HG02798 (cell line): ENCODE measurements around the gene HS6ST3.

Experiments used
- ATAC-seq: cut with Tn5 transposase; IDR thresholded peaks from one replicate; pipeline ENCODE4 v1.9.1; 2021; ENCODE audit warnings: mild to moderate bottlenecking; ENCODE audit not compliant: unreplicated experiment, poor library complexity

HS6ST3 gene

DNA sequence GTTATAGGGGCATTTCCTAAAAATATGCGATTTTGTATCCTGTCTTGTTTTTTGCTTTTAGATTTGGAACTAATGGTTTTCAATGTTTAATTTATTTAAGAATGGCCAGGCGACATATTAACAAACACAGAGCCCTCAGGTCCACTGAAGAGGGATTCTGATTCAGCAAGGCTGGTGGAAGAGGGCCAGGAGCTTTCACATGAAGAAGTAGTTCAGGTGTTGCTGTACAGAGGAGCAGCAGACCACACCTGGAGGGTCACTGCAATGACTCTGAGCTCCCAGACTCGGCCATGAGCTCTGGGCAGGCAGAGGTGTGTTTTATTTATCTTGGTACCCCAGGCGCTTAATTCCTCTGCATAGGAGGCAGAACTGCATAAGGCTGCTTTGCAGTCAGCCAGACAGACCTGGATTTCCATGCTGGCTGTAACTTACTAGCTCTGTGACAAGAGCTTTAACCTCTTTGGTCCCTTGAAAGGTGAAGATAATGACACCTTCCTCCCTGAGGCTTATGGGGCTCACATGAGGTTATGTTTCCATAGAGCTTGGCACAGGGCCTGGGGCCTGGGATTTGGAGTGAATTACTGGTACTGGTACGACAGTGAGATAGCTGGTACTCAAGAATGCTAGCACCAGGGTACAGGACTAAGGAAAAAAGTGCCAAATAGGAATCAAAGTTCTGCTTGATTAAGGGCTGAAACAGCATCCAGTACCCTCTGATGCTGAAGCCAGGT is 719.6 kb downstream of the HS6ST3 start:
- no peak for ATAC-seq

DNA sequence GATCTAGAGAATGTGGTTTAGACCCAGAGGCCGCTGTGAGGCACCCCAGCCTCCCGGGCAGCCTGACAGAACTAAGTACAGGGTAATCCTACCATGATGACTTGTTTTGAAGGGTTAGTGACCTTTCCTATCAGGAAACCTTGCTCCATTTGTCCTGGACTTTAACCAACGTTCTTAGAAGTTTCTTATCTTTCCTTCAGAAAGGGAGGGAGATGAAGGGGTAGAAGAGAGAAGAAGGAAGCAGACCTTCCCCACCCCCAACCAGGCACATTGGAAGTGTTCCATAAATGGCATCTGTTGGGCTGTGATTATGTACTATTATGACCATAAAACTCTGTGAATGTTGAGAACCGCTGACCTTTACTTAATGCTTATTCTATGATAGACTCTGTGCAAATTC is 720.2 kb downstream of the HS6ST3 start:
- no peak for ATAC-seq

DNA sequence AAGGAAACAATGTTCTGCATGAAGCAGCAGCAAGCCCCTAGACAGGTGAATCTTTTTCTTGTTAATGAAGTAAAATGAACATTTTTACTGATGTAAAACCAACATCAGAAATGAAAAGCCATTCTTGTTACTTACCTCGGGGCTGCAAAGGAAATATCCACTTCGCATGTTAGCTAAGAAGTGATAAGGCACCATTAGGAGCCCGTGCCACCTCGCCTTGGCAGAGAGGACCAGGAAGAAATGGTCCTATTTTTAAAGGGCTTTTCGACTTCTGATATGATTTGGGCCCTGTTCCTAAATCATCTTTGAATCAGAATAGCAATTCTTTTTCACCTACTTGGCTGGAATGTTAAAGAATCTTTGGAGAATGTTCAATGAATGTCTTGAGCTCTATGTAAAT is 721.1 kb downstream of the HS6ST3 start:
- ATAC-seq, result no peak

DNA sequence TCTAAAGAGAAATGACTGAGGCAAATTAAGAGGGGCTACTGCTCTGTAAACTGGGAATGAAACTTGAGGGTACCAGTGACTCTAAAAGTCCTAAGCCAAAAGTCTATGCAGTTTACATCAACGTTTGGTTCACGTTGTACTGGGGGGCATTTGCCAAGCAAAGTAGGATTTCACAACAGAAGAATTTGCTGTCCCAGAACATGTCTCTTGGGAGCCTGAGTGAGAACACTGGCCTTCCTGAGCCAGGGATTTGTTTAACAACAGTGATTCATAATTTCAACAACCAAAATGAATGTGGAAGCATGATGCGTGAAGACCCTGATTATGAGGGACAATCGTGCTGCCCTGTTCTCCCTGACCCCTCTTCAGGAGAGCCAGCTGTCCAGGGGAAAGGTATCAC is 726.4 kb downstream of the HS6ST3 start:
- ATAC-seq, result no peak

DNA sequence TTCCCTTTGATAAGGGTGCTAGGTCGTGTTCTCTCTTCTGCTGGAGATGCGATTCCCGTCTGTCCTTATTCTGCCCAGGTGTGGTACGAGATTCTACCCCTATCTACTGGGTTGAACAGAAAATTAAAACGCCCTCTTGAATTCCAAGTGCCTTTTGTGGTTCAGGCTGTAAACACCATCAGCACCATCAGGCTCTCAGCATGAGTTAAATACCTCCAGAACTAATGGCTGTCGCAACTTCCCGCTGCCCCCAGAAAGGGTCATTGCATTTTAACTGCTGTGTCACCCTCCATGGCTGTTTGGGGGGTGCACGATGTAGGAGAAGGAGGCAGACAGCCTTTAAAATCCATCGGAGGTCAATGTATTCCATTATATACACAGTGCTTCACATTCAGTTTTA is 727.0 kb downstream of the HS6ST3 start:
- no peak for ATAC-seq

DNA sequence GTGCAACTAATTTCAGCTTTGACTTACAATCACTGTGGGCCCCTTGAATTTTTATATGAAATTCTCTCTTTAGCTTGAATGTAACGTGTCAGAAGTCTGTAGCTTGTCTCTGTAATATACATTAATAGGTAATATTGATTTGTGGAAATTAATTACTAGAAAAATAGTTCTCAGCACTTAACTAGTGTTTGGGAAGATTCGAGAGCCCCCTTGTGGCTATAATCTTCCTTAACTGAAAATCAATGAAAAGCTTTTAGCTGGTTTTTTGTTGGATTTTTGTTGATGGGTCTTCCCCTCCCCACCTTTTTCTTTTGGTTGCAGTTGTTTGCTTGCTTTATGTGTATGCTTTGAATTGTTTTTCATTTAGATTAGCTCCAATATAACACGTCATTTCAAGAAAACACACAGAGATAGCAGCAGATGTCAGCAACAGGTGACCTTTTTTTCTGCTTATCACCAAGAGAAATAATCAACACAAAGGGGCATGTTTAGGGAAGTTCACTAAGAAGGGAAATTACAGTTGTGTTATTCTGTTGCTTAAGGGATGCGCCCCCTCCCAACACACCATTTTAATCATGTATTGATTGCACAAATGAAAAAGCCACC is 727.5 kb downstream of the HS6ST3 start:
- ATAC-seq, result no peak

DNA sequence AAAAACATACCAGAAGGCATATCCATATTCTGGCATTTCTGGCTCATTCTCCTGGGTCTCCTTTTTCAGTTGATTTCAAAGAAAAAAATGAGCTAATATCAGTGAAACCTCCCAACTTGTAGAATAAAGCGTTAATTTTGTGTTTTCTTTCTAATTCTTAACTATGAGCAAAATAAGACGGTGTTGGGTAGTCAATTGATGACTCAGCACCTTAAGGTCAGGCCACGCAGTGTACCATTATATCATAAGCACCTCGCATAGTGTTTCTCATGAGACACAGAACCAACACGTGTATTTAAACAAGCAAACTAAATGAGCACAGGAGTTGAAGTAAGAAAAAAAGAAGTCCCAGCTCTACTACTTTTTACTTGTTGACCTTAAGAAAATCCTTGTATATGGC is 729.5 kb downstream of the HS6ST3 start:
- no peak for ATAC-seq

DNA sequence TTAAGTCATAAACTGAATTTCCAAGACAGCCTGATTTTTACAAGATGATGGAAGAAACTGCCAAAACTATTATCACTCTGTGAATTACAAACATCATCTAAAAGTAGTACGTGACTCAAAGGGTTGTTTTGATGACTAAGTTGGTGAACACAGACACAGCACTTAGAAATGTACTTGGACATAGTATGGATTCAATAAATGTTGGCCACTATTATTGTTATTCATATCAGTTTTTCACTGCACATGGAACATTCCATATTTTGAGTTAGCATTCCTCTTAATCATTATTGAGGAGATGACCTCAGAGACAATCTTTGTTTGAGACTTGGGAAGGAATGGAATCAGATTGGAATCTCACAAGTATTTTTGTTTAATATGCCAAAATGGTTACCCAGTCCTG is 731.5 kb downstream of the HS6ST3 start:
- ATAC-seq, result no peak

DNA sequence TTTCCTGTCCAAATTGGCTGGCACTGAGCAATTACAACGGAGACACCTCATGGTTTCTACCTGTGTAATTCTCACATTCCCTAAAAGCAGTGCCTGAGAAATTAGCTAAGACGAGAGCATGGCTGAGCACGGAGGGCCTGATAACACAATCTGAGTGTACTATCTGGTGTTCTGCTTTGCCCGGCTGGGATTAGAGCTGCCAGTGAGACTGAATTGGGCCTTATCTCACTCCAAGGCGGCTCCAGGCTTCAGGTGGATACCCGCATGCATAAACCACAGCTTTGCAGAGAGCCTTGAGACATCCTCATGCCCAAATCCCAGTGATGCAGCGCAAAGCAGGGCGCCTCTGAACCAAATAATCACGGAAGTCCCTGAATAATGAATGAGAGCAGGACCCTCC is 732.1 kb downstream of the HS6ST3 start:
- ATAC-seq, result no peak

DNA sequence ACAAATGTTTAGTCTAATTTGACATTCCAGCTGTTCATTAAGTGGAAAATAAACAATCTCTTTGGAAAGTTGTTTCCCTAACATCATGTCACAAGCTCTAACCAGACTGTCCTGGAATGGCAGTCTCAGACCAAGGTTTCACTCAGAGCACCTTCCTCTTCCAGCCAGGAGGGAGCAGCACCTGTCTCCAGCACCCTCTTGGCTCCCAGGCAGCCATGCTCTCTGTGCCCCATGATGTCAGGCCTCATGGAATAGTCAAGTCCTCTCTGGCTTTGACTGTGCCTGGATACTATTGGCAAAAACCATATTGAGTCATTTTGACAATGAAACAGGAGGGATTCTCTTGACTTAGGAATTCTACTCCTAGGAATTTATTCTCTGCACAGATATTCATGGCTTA is 733.0 kb downstream of the HS6ST3 start:
- no peak for ATAC-seq

DNA sequence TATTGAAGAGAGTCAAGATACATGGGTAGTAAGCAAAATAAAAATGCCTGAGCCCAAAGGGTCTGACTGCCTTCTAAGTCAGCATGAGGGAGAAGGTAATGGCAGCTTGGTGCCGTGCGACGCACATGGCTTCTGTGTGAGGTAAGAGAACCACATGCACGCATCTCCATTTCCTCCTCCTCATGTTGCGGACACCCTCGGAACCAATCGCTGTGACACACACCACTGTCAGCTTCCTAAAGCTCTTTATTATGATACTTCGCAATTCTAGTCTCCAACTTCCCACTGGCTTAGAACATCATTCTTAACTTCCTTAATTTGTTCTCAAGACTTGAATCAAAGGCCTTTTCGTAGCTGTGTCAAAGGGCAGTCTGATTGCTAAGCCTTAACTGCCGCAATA is 734.2 kb downstream of the HS6ST3 start:
- no peak for ATAC-seq

DNA sequence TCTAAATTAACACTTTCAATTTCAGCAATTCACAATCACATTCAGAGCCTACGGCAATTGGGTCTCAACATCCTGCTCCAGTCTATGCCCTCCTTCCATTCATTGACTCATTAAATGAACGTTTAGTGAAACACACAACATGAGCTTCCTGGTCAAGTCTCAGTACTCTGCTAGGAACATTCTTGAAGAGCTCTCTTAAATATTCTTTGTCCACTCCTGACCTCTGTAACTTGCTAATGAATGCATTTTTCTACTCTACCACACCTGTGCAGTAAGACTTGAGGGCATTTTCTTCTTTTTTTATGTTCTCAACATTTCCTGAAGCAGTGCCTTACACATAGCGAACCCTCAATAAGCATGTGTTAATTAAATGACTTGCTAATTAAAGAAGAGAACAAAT is 735.7 kb downstream of the HS6ST3 start:
- no peak for ATAC-seq

DNA sequence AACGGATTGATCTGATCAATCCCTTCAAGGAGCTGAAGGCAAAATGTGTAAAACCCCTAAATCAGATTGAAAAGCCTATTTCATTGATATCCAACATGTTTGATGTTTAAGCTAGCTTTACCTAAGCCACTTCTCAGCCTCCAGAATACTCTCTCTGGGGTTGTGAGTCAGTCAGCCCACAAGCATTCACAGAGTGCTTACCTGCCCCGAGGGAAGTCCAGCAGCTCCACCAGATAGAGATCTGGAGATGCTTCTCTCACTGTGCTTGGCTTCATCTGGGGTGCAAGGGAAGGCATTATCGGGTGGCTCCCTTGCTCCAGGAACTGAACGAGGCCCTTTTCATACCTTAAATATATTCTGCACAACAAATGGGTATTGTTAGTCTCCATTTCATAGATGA is 744.7 kb downstream of the HS6ST3 start:
- no peak for ATAC-seq

DNA sequence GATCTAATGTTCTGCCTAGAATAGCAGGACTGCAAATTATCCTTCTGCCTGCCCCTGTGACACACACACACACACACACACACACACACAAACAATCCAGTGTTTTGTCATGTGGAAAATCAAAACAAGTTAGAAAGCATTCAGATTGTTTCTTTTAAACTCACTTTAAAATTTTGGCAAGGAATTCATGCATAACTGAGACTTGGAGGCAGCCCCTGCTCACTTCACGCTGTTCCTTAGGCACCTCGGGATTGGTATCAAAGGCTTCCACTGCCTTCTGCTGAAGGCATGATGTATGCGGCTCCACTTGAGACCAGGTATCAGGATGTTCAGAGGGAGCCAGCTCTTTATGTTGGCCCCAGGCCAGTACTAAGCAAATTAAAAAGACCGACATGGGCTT is 745.6 kb downstream of the HS6ST3 start:
- ATAC-seq, result no peak

DNA sequence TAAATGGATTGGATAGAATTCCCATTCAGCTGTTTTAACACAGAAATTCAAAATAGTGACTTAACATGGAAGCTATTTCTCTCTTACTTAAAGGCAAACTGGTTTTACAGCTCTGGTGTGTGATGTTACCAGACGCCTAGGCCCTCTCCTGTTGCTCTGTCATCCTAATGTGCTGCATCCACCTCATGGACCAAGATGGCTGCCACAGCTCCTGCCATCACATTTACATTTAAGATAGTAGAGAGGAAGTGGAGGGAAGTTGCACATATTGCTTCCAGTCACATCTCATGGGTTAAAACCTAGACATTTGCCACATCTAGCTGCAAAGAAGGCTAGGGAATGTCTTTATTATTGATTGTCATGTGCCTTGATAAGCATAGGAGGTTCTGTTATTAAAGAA is 746.8 kb downstream of the HS6ST3 start:
- no peak for ATAC-seq

DNA sequence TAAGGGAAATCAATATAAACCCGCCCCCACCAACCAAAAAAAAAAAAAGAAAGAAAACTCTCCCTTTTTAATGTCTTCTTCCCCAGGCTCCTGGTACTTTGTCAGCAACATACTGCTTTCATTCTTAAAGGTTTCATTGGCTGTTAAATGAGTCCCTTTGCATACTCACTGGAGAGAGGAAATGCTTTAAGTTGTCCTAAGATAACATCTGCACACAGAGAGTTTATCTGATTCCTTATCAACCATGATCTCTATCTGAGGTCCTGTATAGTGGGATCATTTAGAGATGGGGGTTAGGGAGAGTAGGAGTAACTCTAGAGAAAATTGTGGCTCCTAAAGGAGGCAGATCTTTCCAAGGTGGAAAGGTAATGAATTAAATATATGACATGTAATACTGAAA is 747.9 kb downstream of the HS6ST3 start:
- ATAC-seq, result no peak

DNA sequence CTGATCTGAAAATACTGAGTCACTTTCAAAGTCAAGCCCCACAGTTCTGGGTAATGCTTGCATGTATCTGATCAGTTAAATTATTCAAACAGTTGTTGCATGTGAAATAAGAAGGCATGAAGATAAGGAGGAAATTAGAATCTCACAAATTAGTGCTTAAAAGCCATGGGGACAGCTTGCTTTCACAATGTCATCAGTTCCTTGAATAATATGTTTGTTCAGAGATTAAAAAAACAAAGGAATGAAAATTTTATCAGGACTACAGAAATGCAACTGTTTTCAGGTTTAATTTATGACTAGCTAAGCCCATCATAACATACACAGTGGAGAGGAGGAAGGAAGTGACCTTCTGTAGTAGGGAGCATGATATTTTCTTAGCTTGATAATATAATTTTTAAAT is 754.3 kb downstream of the HS6ST3 start:
- no peak for ATAC-seq

DNA sequence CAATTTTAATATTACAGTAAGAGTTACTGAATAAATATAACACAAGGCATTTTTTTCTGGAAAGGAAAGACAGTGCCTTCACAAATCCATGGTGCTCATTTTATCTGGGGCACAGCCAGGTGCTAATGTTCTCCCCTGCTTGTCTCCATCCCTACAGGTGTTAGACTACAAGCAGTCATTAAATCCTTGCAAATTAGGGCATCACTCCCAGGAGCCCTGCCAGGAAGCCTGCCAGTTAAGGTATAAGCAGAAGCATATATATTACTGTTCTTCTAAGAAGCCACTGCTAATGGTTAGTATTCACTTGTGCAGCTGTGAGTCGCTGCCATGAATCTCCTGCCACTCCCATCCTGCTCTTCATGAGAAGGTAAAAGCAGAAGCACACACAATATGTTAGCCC is 754.7 kb downstream of the HS6ST3 start:
- no peak for ATAC-seq

DNA sequence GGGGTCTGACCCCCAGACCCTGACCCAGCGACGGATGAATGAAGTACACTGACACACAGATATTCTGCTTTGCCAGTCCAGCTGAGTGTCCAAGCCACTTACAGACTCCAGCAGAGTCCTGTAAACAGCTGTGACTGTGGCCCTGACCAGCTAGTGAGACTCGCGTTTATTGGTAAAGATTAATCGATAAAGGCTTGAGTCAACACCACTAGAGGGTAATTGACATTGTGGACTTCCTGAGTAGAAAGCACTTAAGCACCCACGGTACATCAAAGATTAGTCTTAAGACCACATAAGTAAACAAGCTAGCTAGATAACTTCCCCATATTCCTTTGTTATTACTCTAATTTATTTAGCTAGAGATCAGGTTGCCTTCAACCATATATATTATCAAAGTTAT is 758.4 kb downstream of the HS6ST3 start:
- ATAC-seq, result no peak

DNA sequence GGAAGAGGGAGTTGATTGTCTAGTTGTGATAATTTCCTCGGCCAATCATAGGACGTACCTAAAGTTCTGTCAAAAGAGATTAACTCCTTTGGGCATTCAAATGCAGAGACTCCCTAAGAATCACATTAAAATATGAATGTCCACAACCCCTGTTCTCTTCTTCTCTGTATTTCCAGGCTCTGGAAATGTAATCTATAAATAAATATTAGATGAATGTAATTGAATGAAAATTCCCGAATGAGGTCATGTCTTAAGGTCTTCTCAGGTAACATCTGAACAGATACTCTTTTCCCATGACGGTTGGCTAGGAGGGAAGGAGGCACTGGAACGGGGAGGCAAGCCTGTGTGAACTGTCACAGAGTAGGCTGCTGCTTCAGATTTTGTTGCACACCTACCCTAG is 759.2 kb downstream of the HS6ST3 start:
- ATAC-seq, result no peak

DNA sequence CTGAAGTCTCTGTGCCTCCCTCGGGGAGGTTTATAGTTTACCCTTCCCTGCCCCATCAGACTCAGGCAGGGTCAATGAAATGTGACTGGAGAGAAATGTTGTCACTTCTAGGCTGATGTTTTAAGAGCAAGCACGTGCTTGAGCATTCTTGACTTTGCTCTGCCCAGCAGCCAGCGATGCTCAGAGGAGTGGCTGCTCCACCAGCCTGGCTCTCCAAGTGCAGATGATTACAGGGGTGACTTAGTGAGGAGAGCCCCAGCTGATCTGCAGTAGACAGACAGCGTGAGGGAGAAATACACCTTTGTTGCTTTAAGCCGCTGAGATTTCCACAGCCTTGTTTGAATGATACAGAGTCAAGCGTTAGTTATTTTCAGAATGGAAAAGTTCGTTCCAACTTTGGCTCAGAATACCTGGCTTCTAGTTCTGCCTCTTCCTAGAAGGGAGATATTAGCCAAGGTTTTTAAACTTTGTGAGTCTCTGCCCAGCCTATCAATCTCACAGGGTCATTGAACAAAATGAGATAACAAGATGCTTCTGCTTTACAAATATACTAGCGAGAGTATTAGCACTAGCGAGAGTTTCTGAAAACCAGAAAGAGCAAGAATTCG is 760.7 kb downstream of the HS6ST3 start:
- no peak for ATAC-seq

DNA sequence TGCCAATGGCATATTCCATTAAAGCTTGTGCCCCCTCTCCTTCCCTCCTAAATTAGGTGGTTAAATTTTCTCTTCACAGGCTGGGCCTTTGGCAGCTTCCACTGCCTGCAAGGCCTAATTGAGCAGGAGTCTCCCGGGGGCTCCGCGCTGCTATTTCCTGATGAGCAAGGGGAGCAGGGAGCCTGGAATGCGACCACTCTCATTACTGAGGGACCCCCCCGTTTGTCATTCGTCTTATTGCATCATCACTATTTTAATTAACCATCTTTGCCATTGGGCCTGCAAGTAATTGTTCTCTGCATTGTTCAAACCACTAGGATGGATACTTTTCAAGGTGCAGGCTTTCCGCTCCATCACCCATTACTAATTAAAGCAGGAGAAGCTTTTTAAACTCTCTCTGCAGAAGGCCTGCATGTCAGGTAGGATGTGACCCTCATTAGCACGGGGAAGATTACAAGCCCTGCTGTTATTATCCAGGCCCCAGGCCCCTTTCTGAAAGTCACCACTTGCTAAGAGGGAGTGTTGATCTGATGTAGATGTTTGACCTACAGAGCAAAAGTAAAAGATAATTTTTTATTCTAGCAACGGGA is 762.0 kb downstream of the HS6ST3 start:
- no peak for ATAC-seq
